Astrocyte of the hippocampus (primary cell): ENCODE results near the gene NCAPD2.
"Not testable (repeated sequence)": the region's sequence is repeated elsewhere in the genome, so short reads cannot be mapped to it uniquely, and the experiment has no call there.

ENCODE experiments used
- DNase-seq: peaks from one replicate; pipeline ENCODE4 v3.0.0; 2011; ENCODE audit warnings: low read depth, low spot score

The NCAPD2 gene

GRCh38 chr12:6550294-6551062, 56.6 kb downstream of the NCAPD2 start:
- DNase-seq, result no peak

- no peak for DNase-seq
These were observed 57.2 kb downstream of the NCAPD2 start for GRCh38 chr12:6551063-6551461.

GRCh38 chr12:6551496-6552139, 57.7 kb downstream of the NCAPD2 start:
- peak; percentile 77 for DNase-seq

GRCh38 chr12:6552140-6552551, 58.2 kb downstream of the NCAPD2 start:
- DNase-seq, result peak; percentile 61

- DNase-seq, result peak; percentile 75
These were observed 59.4 kb downstream of the NCAPD2 start for GRCh38 chr12:6553051-6553868.

GRCh38 chr12:6554168-6555017, 60.5 kb downstream of the NCAPD2 start:
- DNase-seq, result peak; percentile 91

GRCh38 chr12:6555018-6555691, 61.3 kb downstream of the NCAPD2 start:
- DNase-seq, result peak; percentile 42

GRCh38 chr12:6556496-6556817, 62.6 kb downstream of the NCAPD2 start:
- DNase-seq, result not testable (repeated sequence)

GRCh38 chr12:6556857-6557256, 63.0 kb downstream of the NCAPD2 start:
- no peak for DNase-seq

- peak; percentile 68 for DNase-seq
These were observed 64.3 kb downstream of the NCAPD2 start for GRCh38 chr12:6558014-6558760.

GRCh38 chr12:6559500-6559899, 65.6 kb downstream of the NCAPD2 start:
- DNase-seq, result no peak

- DNase-seq, result no peak
These were observed 66.8 kb downstream of the NCAPD2 start for GRCh38 chr12:6560501-6561205.

GRCh38 chr12:6562881-6563280, 69.0 kb downstream of the NCAPD2 start:
- DNase-seq, result no peak

- peak; percentile 59 for DNase-seq
These were observed 69.6 kb downstream of the NCAPD2 start for GRCh38 chr12:6563448-6564050.

GRCh38 chr12:6567112-6567670, 73.3 kb downstream of the NCAPD2 start:
- peak; percentile 23 for DNase-seq

GRCh38 chr12:6569312-6569711, 75.4 kb downstream of the NCAPD2 start:
- no peak for DNase-seq

- no peak for DNase-seq
These were observed 75.9 kb downstream of the NCAPD2 start for GRCh38 chr12:6569786-6570185.

GRCh38 chr12:6570264-6570887, 76.5 kb downstream of the NCAPD2 start:
- peak; percentile 59 for DNase-seq
